MG63 (cell line): ENCODE results near the gene TTC9. TPM values are rescaled to one million over a fixed set of nuclear protein-coding genes. Genes with fewer than 3 reads are reported as not detected.

Experiments used
- DNase-seq: peaks from one replicate; pipeline ENCODE4 v3.0.0-alpha.2; 2020
- H3K27me3 ChIP-seq: fragments of 250-450 bp; sonication (Bioruptor Pico); 2 replicates; pipeline ENCODE4 v1.5.1; 2020; ENCODE audit warnings: mild to moderate bottlenecking, moderate library complexity
- H3K36me3 ChIP-seq: fragments of 250-450 bp; sonication (Bioruptor Pico); 2 replicates; pipeline ENCODE4 v1.5.1; 2020; ENCODE audit warnings: mild to moderate bottlenecking, moderate library complexity
- H3K4me3 ChIP-seq: fragments of 250-450 bp; sonication (Bioruptor Pico); 2 replicates; pipeline ENCODE4 v1.5.1; 2020; ENCODE audit warnings: mild to moderate bottlenecking, moderate library complexity
- H3K9me3 ChIP-seq: fragments of 250-450 bp; sonication (Bioruptor Pico); 2 replicates; pipeline ENCODE4 v1.5.1; 2020; ENCODE audit warnings: mild to moderate bottlenecking, moderate library complexity
- total RNA-seq: library from RNA; depleted of rRNA; stranded (reverse); fragments of >200 nt; shearing (Covaris generic); gene quantifications from 2 replicates; pipeline ENCODE4 v1.2.3, GENCODE V29; 2014; ENCODE audit warnings: low replicate concordance; rRNA removed

Gene TTC9
- not detected in 2 replicates for total RNA-seq

DNA sequence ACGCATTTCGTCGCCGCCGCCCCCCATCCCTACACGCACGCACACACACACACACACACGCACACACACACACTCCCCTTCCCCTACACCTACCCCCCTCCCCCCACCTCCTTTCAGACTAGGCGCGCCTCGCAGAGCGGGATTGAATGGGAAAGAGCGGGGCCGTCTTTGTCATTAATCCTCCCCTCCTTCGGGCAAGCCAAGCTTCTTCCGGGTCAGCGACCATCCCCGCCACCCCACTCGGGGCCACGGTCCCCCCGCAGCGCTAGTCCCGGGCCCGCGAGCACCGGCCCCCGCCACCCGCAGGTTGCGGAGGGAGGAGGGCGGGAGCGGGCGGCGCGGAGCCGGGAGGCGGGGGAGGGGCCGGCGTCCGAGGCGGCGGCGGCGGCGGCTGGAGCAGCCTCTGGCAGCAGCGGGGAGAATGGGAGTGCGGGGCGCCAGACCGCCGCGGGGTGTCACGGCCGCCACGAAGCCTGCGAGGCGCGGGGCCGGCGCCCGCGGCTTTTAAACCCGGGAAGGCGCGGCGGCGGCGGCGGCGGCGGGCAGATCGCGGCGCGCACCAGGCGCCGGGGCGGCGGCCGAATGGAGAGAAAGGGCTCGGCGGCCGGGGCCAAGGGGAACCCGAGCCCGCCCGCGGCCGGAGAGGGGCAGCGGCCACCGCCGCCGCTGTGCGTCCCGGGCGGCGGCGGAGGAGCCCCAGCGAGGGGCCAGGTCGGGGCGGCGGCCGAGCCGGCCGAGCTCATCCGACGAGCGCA, at the start of gene TTC9:
Gene TTC9 (plus strand): TSS at position 369 of the 755 bp plus-strand sequence. CDS start 214 bp downstream, at position 583.
- DNase-seq, result no peak
- Histone ChIP-seq H3K9me3 (no peaks in the 10 kb centered on the region), H3K27me3 (peaks cover 30% of the 10 kb centered on the region), H3K36me3 (no peaks in the 10 kb centered on the region), H3K4me3 (peak within 1 kb of the TSS; percentile 36)

DNA sequence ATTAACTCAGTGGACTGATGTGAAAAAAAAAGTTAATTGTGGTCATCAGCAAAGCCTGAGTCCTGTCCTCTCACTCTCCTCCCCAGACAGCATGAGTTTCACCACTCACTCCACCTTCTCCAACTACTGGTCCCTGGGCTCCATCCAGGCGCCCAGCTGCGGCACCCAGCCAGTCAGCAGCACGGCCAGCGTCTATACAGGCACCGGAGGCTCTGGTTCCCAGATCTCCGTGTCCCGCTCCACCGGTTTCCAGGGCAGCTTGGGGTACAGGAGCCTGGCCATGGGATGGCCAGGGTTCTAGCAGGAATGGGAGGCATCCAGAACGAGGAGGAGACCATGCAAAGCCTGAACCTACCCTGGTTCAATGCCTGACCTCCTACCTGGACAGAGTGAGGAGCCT, 47.3 kb upstream of the TTC9 start:
- Histone ChIP-seq H3K9me3 (no peaks in the 10 kb centered on the region), H3K27me3 (no peaks in the 10 kb centered on the region), H3K4me3 (no peak overlapping the region), H3K36me3 (peaks cover 18% of the 10 kb centered on the region)
- no peak for DNase-seq

DNA sequence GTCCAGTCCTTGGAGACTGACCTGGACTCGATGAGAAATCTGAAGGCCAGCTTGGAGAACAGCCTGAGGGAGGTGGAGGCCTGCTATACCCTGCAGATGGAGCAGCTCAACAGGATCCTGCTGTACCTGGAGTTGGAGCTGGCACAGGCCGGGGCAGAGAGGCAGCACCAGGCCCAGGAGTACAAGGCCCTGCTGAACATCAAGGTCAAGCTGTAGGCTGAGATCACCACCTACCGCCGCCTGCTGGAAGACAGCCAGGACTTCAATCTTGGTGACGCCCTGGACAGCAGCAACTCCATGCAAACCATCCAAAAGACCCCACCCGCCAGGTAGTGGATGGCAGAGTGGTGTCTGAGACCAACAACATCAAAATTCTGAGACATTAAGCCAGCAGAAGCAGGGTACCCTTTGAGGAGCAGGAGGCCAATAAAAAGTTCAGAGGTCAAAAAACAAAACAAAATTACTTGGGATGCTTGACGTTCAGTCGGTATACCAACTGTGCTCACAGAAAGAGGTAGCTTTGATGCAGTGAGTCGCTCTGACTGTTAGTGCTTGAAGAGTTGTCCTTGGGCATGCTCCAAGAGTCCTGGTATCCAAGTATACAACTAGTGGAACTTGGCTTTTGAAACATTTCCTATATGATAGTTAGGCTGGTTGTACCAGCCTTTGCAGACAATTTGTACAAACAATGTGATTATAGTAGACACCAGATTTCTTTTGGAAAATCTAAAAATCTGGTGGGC, 46.1 kb upstream of the TTC9 start:
- no peak overlapping the region for H3K4me3 ChIP-seq
- H3K9me3 ChIP-seq, result no peaks in the 10 kb centered on the region
- H3K27me3 ChIP-seq, result no peaks in the 10 kb centered on the region
- peak; percentile 28 for DNase-seq
- H3K36me3 ChIP-seq, result peaks cover 16% of the 10 kb centered on the region

DNA sequence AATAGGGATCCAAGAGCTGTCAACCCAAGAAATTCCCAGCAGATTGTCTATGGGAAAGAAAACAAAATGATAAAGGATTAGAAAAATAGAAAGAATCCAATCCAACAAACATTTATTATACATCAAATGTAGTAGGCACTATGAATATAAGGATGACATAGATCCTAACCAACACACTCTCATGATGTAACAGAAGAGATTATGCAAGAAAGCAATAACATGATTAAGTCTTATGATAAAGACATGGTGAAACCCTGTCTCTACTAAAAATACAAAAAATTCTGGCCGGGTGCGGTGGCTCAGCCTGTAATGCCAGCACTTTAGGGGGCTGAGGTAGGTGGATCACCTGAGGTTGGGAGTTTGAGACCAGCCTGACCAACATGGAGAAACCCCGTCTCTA, 44.0 kb upstream of the TTC9 start:
- no peaks in the 10 kb centered on the region for H3K27me3 ChIP-seq
- no peak for DNase-seq
- peaks cover 7% of the 10 kb centered on the region for H3K36me3 ChIP-seq
- H3K4me3 ChIP-seq, result no peak overlapping the region
- no peaks in the 10 kb centered on the region for H3K9me3 ChIP-seq

DNA sequence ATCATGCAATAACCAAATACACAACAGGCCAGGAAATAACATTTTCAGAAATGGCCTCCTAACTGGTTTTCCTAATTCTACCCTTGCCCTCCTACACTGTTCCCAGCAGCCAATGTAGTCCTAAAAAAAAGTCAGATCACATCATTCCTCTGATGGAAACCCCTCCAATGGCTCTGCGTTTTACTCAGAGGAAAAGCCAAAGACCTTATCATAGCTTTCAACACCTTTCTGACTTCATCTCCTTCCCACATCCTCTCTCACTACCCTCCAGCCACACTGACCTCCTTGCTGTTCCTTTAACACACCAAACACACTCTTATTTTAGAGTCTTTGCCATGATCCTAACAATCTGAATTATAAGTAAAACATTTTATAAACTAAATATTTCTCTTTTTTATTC, 42.4 kb upstream of the TTC9 start:
- DNase-seq, result no peak
- no peaks in the 10 kb centered on the region for H3K9me3 ChIP-seq
- H3K4me3 ChIP-seq, result peak overlapping the region; percentile 85
- no peaks in the 10 kb centered on the region for H3K27me3 ChIP-seq
- H3K36me3 ChIP-seq, result peaks cover 2% of the 10 kb centered on the region

DNA sequence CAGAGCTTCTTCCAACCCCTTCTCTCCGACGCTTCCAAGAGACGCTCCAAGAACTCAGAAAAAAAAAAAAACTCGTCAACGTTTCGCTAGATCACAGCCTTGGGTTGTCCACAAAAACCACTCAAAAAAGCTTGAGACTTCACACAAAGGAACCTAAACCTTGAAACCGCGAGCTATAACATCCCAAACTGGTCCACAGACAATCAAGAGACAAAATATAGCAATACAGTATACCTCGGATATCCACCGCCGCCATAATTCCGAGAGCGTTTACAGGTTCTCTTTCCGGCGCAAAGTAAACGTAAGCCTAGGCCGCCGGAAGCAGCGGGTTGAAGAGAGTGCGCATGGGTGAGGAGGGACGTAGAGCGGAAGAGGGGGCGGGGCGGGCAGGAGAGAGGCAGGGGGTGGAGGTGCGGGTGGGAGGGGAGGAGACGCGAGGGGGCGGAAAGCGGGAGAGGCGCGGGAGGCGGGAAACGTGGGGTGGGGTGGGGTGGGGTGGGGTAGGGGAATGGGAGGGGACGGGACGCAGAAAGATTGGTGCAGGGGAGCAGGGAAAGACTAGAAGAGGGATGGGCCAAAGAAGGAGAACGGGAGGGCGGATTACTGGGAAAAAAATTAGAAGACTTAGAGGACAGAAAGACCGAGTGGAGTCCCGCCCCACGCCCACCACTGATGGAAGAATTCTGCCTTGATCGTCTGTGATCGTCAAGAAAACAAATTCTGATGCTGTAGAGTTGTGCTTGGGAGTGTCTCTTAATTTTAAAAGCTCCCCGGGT, 41.1 kb upstream of the TTC9 start, which contains the start of gene MED6:
Gene MED6 (minus strand): TSS at position 274 of the 776 bp plus-strand sequence. CDS start 18 bp downstream, at position 256.
- DNase-seq, result peak; percentile 92
- H3K4me3 ChIP-seq, result peak within 1 kb of the TSS; percentile 85
- H3K9me3 ChIP-seq, result no peaks in the 10 kb centered on the region
- peaks cover 2% of the 10 kb centered on the region for H3K36me3 ChIP-seq
- H3K27me3 ChIP-seq, result no peaks in the 10 kb centered on the region

DNA sequence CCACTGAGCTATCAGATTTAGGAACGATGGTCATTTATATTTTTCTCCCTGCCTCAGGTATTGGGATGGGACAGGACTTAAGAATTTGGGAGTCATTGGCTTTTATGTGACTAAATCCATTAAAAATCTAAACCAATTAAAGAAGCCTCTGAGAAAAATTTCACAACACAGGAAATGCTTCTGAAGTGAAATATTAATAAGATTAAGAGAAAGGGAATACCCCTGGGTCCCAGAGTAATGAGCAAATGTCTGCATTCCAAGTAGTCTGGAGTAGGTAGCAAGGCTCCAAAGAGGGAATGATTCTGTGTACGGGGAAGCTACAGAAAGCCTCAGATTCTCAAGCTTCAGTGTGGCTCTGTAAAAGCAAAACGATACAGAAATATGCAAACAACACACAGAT, 40.6 kb upstream of the TTC9 start:
- DNase-seq, result no peak

DNA sequence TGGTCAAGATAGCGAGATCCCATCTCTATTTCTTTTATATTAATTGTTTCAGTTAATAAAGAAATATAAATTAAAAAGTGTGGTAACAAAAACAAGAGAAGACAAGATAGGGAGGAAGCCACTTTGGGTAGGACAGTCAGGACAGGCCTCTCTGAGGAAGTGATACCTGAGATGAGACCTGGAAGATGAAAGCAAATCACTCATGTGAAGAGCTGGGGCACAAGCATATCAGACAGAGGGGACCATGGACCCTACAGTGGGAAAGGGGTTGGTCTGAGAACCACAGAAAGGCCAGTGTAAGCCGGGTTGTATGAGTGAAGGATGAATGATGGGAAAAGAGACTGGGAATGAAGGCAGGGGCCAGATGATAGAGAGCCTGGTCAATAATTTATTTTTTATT, 39.5 kb upstream of the TTC9 start:
- H3K27me3 ChIP-seq, result no peaks in the 10 kb centered on the region
- H3K9me3 ChIP-seq, result no peaks in the 10 kb centered on the region
- DNase-seq, result no peak
- no peak overlapping the region for H3K4me3 ChIP-seq
- H3K36me3 ChIP-seq, result no peaks in the 10 kb centered on the region

More for the DNA sequence above, 40.6 kb upstream of the TTC9 start:
- H3K36me3 ChIP-seq, result peaks cover 2% of the 10 kb centered on the region; the same call in 1 of the 2 replicates
- H3K27me3 ChIP-seq, result no peaks in the 10 kb centered on the region
- H3K9me3 ChIP-seq, result no peaks in the 10 kb centered on the region
- H3K4me3 ChIP-seq, result peak overlapping the region; percentile 47

DNA sequence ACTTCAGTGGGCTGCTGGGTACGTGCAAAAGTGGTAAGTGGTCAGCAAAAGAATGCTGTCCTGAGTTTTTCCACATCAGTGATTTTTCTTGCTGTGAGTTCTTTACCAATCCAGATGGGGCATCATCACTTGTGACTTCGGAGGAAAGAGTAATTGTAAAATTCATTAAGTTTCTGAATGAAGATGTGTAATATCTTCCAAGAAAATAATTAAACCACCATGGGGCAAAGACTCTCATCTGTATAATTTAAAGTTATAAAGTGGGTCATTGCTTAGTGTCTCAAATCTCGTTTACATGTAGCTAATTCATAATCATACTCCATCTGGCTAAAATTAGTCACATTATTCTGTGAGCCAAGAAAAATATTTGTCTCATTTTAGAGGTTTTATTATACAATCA, 30.5 kb upstream of the TTC9 start:
- DNase-seq, result no peak
- Histone ChIP-seq H3K4me3 (no peak overlapping the region), H3K27me3 (peaks cover 16% of the 10 kb centered on the region), H3K36me3 (no peaks in the 10 kb centered on the region), H3K9me3 (no peaks in the 10 kb centered on the region)

DNA sequence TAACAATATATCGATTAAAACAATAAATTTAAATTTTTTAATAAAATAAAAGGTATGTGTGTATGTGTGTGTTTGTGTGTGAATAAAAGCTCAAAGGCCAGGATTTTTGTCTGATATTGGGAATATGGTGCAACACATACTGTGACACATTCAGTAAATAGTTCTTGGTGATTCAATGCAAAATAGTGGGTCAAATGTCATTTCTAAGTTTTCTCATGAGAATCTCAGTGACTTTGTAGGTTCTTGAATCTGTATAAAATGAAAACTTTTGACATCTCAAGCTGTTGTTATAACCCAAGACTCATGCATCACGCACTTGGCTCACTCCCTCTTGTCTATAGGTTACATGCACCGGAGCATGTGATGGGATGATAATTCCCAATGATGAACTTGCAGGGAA, 25.1 kb upstream of the TTC9 start:
- Histone ChIP-seq H3K27me3 (no peaks in the 10 kb centered on the region; the same call in 1 of the 2 replicates), H3K9me3 (no peaks in the 10 kb centered on the region), H3K4me3 (no peak overlapping the region), H3K36me3 (no peaks in the 10 kb centered on the region)
- DNase-seq, result no peak

DNA sequence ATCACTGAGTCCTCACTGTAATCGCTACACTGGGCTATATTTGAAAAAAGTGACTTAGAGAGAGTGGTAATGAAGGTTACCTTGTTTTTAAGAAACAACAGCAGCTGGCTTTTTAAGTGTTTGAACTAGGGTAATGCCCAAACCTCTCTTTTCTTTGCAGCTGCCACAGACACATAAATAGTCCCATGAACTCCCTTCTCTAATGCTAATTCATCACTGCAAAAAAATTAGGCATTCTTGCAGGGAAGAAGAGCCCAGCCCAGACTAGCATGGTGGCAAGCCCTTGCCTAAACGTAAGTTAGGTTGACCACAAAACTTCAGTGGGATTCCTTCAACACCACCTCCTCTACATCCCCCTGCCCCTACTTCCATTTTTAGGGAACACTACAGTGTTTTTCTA, 23.4 kb upstream of the TTC9 start:
- Histone ChIP-seq H3K36me3 (no peaks in the 10 kb centered on the region), H3K27me3 (no peaks in the 10 kb centered on the region; the same call in 1 of the 2 replicates), H3K9me3 (no peaks in the 10 kb centered on the region), H3K4me3 (no peak overlapping the region)
- DNase-seq, result no peak

DNA sequence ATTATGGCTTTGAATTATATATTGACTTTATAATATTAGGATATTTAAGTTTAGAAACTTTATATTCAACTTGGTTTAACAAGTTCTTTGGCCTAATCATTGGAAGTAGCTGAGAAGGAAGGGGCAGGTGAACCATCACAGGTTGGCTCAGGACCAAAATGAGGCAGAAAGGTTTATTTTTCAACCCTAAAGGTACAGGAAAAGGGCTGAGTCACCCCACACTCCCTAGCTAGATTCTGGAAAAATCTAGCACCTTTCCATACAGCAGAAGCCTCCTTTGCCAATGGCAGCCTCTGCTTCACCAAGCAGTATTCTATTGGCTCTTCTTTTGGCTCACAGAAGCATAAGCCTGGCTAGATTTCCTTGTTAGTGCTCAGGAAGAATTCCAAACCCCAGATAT, 22.0 kb upstream of the TTC9 start:
- DNase-seq, result no peak
- Histone ChIP-seq H3K27me3 (no peaks in the 10 kb centered on the region; the same call in 1 of the 2 replicates), H3K36me3 (no peaks in the 10 kb centered on the region), H3K4me3 (no peak overlapping the region), H3K9me3 (no peaks in the 10 kb centered on the region)

DNA sequence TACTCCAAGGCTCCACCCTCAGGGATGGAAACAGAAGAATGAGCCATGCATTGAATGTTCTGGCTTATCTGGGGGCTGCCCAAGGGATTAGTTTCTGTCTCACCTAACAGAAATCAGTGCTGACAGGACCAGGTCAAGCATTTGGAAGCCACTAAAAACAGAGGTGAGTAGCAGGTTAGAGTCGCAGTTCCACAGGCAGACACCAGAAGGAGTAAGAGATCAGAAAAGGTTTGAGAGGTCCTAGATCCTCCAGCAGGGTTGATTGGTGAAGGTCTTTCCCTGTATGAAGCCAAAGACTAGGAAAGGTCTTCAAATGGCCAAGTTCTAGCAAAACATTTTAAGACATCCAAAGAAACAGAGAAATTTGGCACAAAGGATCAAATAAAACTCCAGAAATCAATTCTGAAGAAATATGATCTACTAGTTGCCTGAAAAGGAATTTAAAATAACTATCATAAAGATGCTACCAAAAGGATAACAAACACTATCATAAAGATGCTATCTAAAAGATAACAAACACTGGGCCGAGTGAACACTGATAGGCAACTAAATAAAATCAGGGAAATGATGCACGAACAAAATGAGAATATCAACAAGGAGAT, 19.5 kb upstream of the TTC9 start:
- H3K4me3 ChIP-seq, result no peak overlapping the region
- no peaks in the 10 kb centered on the region for H3K36me3 ChIP-seq
- no peaks in the 10 kb centered on the region; the same call in 1 of the 2 replicates for H3K27me3 ChIP-seq
- DNase-seq, result no peak
- 0 out of 2 replicates have a peak, but pooled peaks cover 5% of the 10 kb centered on the region for H3K9me3 ChIP-seq

DNA sequence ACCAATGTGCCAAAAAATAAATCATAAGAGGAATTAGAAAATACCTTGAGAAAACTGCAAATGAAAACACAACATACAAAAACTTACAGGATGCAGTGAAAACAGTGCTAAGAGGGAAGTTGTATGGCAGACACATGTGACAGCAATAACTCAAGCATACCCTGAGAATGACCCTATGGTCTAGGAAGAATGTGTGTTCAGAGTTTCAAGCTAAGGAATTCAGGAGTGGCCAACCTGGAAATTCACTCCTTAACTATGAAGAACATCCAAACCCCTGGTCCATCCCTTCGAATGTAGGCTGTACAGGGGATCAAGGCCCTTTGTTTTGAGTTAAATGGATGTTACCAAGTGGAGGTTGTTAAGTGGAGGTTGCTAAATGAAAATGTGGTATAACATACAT, 16.7 kb upstream of the TTC9 start:
- Histone ChIP-seq H3K27me3 (no peaks in the 10 kb centered on the region), H3K36me3 (no peaks in the 10 kb centered on the region), H3K4me3 (no peak overlapping the region), H3K9me3 (peaks cover 8% of the 10 kb centered on the region; the same call in 1 of the 2 replicates)
- DNase-seq, result no peak

DNA sequence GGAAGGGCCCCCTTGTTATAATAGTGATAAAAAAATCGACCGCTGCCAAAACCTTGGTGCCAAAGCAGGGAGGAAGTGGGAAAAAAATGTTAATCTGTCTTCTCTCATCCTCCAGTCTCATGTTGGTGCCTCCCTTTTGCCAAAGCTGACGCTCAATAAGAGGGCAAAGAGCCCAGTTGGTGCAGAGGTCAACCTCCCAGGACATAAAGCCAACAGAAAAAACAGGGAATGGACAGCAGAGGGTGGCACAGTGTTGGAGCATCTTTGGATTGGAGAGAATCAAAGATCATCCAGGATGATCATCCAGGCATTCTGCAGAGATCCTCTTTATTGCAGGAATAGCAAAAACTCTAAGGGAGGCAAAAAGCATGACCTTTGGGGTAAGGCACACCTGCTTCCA, 9.8 kb upstream of the TTC9 start:
- Histone ChIP-seq H3K36me3 (no peaks in the 10 kb centered on the region), H3K9me3 (peaks cover 4% of the 10 kb centered on the region; the same call in 1 of the 2 replicates), H3K27me3 (no peaks in the 10 kb centered on the region), H3K4me3 (no peak overlapping the region)
- DNase-seq, result no peak

DNA sequence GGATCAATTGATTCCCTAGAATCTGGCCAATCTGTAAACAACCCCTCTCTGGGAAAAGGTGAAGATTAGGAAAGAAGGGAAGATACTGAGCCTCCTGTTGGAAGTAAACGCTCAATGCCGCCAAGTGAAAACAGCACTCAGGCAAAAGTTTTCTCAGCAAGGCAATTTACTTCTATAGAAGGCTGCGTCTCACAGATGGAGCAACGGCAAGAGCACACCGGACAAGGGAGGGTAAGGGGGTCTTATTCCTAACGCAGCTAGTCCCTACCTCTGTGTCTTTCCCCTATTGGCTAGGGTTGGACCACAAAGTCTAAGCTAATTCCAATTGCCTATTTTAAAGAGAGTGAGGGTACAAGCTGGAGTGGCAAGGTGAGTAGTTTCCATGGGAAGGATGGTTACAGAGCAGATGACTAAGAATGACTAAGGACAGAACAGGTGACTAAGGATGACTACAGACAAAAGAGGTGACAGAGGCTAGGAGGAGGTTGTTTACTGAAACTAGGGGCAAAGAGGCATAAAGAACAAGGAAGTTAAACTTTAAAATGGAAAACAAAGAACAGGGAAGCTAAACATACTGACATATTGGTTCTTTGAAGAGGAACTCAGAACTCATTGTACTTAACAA, 5.6 kb upstream of the TTC9 start:
- peaks cover 14% of the 10 kb centered on the region for H3K27me3 ChIP-seq
- no peaks in the 10 kb centered on the region for H3K36me3 ChIP-seq
- DNase-seq, result no peak
- no peak overlapping the region for H3K4me3 ChIP-seq
- no peaks in the 10 kb centered on the region for H3K9me3 ChIP-seq
